DOHH2 (cell line): ENCODE data around the gene TMEM200A.

Experiments used
- EZH2phosphoT487 ChIP-seq: fragments of 200-600 bp; sonication (generic); IDR thresholded peaks from 2 replicates; pipeline ENCODE4 v1.6.1; 2017; ENCODE audit warnings: borderline replicate concordance, mild to moderate bottlenecking, antibody characterized with exemption, low read length, moderate library complexity, mixed read lengths
- TF ChIP-seq, protein P1 (sequence below): fragments of 200-600 bp; sonication (generic); IDR thresholded peaks from one replicate; pipeline ENCODE4 v1.5.1; 2014; ENCODE audit warnings: antibody characterized with exemption, mild to moderate bottlenecking, low read depth, low read length; ENCODE audit not compliant: poor library complexity, severe bottlenecking

- TF ChIP-seq, protein P1, sequence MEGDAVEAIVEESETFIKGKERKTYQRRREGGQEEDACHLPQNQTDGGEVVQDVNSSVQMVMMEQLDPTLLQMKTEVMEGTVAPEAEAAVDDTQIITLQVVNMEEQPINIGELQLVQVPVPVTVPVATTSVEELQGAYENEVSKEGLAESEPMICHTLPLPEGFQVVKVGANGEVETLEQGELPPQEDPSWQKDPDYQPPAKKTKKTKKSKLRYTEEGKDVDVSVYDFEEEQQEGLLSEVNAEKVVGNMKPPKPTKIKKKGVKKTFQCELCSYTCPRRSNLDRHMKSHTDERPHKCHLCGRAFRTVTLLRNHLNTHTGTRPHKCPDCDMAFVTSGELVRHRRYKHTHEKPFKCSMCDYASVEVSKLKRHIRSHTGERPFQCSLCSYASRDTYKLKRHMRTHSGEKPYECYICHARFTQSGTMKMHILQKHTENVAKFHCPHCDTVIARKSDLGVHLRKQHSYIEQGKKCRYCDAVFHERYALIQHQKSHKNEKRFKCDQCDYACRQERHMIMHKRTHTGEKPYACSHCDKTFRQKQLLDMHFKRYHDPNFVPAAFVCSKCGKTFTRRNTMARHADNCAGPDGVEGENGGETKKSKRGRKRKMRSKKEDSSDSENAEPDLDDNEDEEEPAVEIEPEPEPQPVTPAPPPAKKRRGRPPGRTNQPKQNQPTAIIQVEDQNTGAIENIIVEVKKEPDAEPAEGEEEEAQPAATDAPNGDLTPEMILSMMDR: no peak
- TF ChIP-seq EZH2phosphoT487: no peak
Measured at GRCh38 chr6:130382872-130383490, 17.2 kb downstream of the TMEM200A start.
